Measurements from ENCODE around the gene ADRM1. TPM values are rescaled to one million over a fixed set of nuclear protein-coding genes. Genes with fewer than 3 reads are reported as not detected.

Gene ADRM1
- total RNA-seq, 2 experiments from 2014 or later = 87.0 to 128 TPM

- Histone ChIP-seq H3K4me2 (ENCODE audit: low read length) (no peak overlapping the region), H2AFZ (ENCODE audit: low read length) (no peak overlapping the region), H3K4me1 (ENCODE audit: insufficient read depth, low read length, poor library complexity, severe bottlenecking) (no peaks in the 10 kb centered on the region), H4K20me1 (ENCODE audit: insufficient read depth, low read length) (no peaks in the 10 kb centered on the region), H3K9me3 (ENCODE audit: low read length) (no peaks in the 10 kb centered on the region), H3K27ac (ENCODE audit: low read depth, low read length, poor library complexity, severe bottlenecking) (no peak overlapping the region), H3K79me2 (ENCODE audit: insufficient read depth, low read depth, low read length) (no peaks in the 10 kb centered on the region), H3K4me3 (ENCODE audit: low read depth, low read length, poor library complexity, severe bottlenecking) (no peak overlapping the region), H3K36me3 (ENCODE audit: insufficient read depth, low read length) (peaks cover 53% of the 10 kb centered on the region), H3K9me2 (ENCODE audit: insufficient read depth, low read length) (no peaks in the 10 kb centered on the region)
- no TSS peak for BruUV-seq (replicated peaks)
- ChIA-PET CTCF (ENCODE audit: unreplicated experiment) (no interaction called here), POLR2A (no interaction called here)
- no peak for DNase-seq (ENCODE audit: low spot score)
- intact Hi-C loops (cut with micrococcal nuclease; ENCODE audit: unreplicated experiment) = no loop called here
- TF ChIP-seq EZH2phosphoT487 (IDR thresholded peaks at IDR 0.05; ENCODE audit: borderline replicate concordance, low read depth, low read length) (no peak), CTCF (conservative IDR thresholded peaks at IDR 0.05; ENCODE audit: low read length) (no peak)
Observed at GRCh38 chr20:62314711-62315302, 12.0 kb downstream of the ADRM1 start.

GRCh38 chr20:62315773-62316172 lies 13.0 kb downstream of the ADRM1 start:
- ChIA-PET CTCF (ENCODE audit: unreplicated experiment) (no interaction called here), POLR2A (no interaction called here)
- H3K4me3 ChIP-seq (ENCODE audit: low read depth, low read length, poor library complexity, severe bottlenecking) = no peak overlapping the region
- BruUV-seq (replicated peaks) = no TSS peak
- peaks cover 46% of the 10 kb centered on the region for H3K36me3 ChIP-seq (ENCODE audit: insufficient read depth, low read length)
- H3K4me2 ChIP-seq (ENCODE audit: low read length) = no peak overlapping the region
- H3K27ac ChIP-seq (ENCODE audit: low read depth, low read length, poor library complexity, severe bottlenecking) = no peak overlapping the region
- H3K9me2 ChIP-seq (ENCODE audit: insufficient read depth, low read length) = no peaks in the 10 kb centered on the region
- no peaks in the 10 kb centered on the region for H4K20me1 ChIP-seq (ENCODE audit: insufficient read depth, low read length)
- no peak for TF ChIP-seq CTCF (conservative IDR thresholded peaks at IDR 0.05; ENCODE audit: low read length)
- no peak for TF ChIP-seq EZH2phosphoT487 (IDR thresholded peaks at IDR 0.05; ENCODE audit: borderline replicate concordance, low read depth, low read length)
- no peaks in the 10 kb centered on the region for H3K79me2 ChIP-seq (ENCODE audit: insufficient read depth, low read depth, low read length)
- no peak for DNase-seq (ENCODE audit: low spot score)
- H3K9me3 ChIP-seq (ENCODE audit: low read length) = no peaks in the 10 kb centered on the region
- no peaks in the 10 kb centered on the region for H3K4me1 ChIP-seq (ENCODE audit: insufficient read depth, low read length, poor library complexity, severe bottlenecking)
- H2AFZ ChIP-seq (ENCODE audit: low read length) = no peak overlapping the region
- intact Hi-C loops (cut with micrococcal nuclease; ENCODE audit: unreplicated experiment) = no loop called here

- intact Hi-C loops (cut with micrococcal nuclease; ENCODE audit: unreplicated experiment) = no loop called here
- no peak overlapping the region for H3K4me3 ChIP-seq (ENCODE audit: low read depth, low read length, poor library complexity, severe bottlenecking)
- no TSS peak for BruUV-seq (replicated peaks)
- H3K27ac ChIP-seq (ENCODE audit: low read depth, low read length, poor library complexity, severe bottlenecking) = no peak overlapping the region
- ChIA-PET CTCF (ENCODE audit: unreplicated experiment) (no interaction called here), POLR2A (no interaction called here)
- H3K79me2 ChIP-seq (ENCODE audit: insufficient read depth, low read depth, low read length) = no peaks in the 10 kb centered on the region
- no peak for TF ChIP-seq EZH2phosphoT487 (IDR thresholded peaks at IDR 0.05; ENCODE audit: borderline replicate concordance, low read depth, low read length)
- DNase-seq (ENCODE audit: low spot score) = no peak
- H3K9me2 ChIP-seq (ENCODE audit: insufficient read depth, low read length) = no peaks in the 10 kb centered on the region
- peaks cover 45% of the 10 kb centered on the region for H3K36me3 ChIP-seq (ENCODE audit: insufficient read depth, low read length)
- H4K20me1 ChIP-seq (ENCODE audit: insufficient read depth, low read length) = no peaks in the 10 kb centered on the region
- no peaks in the 10 kb centered on the region for H3K4me1 ChIP-seq (ENCODE audit: insufficient read depth, low read length, poor library complexity, severe bottlenecking)
- no peaks in the 10 kb centered on the region for H3K9me3 ChIP-seq (ENCODE audit: low read length)
- H3K4me2 ChIP-seq (ENCODE audit: low read length) = no peak overlapping the region
- no peak overlapping the region for H2AFZ ChIP-seq (ENCODE audit: low read length)
Observed at GRCh38 chr20:62316331-62317166, 13.8 kb downstream of the ADRM1 start.

All from OCI-LY7 (cell line).